ENCODE results near the gene GRIK3. TPM values are rescaled to one million over a fixed set of nuclear protein-coding genes. Genes with fewer than 3 reads are reported as not detected.
"Not testable (repeated sequence)": the region's sequence is repeated elsewhere in the genome, so short reads cannot be mapped to it uniquely, and the experiment has no call there.

GRIK3 gene
- total and polyA plus RNA-seq, 5 donors, result 0.95 to 1.8 (median 1.6) TPM

- Histone ChIP-seq H3K4me3 (ENCODE audit: low read length) (no peak overlapping the region), H3K4me1 (ENCODE audit: control insufficient read depth, insufficient read depth, low read length) (no peaks in the 10 kb centered on the region), H3K27me3 (ENCODE audit: control insufficient read depth, insufficient read depth) (no peaks in the 10 kb centered on the region), H3K9me3 (ENCODE audit: control insufficient read depth, low read length) (no peaks in the 10 kb centered on the region), H3K27ac (ENCODE audit: low read length) (no peak overlapping the region)
- ATAC-seq (no peak), DNase-seq (no peak)
- WGBS, result 68% methylated on average over 3 of the region's 3 CpGs
- intact Hi-C loops (cut with DNase I), result no loop called here
These were observed 126.2 kb downstream of the GRIK3 start for GRCh38 chr1:36908096-36908495.

GRCh38 chr1:36906555-36906954, 127.8 kb downstream of the GRIK3 start:
- 66% methylated on average over 3 of the region's 3 CpGs for WGBS
- ATAC-seq (no peak), DNase-seq (no peak)
- no peaks in the 10 kb centered on the region for H3K27me3 ChIP-seq (ENCODE audit: control insufficient read depth, insufficient read depth)
- no peaks in the 10 kb centered on the region for H3K9me3 ChIP-seq (ENCODE audit: control insufficient read depth, low read length)
- no peak overlapping the region for H3K27ac ChIP-seq (ENCODE audit: low read length)
- no peak overlapping the region for H3K4me3 ChIP-seq (ENCODE audit: low read length)
- intact Hi-C loops (cut with DNase I), result no loop called here
- no peaks in the 10 kb centered on the region for H3K4me1 ChIP-seq (ENCODE audit: control insufficient read depth, insufficient read depth, low read length)

- Histone ChIP-seq H3K4me3 (ENCODE audit: low read length) (no peak overlapping the region), H3K9me3 (ENCODE audit: control insufficient read depth, low read length) (no peaks in the 10 kb centered on the region), H3K27me3 (ENCODE audit: control insufficient read depth, insufficient read depth) (no peaks in the 10 kb centered on the region), H3K4me1 (ENCODE audit: control insufficient read depth, insufficient read depth, low read length) (no peaks in the 10 kb centered on the region), H3K27ac (ENCODE audit: low read length) (no peak overlapping the region)
- DNase-seq, result no peak
- intact Hi-C loops (cut with DNase I), result no loop called here
- ATAC-seq, result no peak
- 69% methylated on average over 3 of the region's 3 CpGs for WGBS
These were observed 128.4 kb downstream of the GRIK3 start for GRCh38 chr1:36905941-36906340.

GRCh38 chr1:36900128-36900527, 134.2 kb downstream of the GRIK3 start:
- H3K27me3 ChIP-seq (ENCODE audit: control insufficient read depth, insufficient read depth), result no peaks in the 10 kb centered on the region
- no peak overlapping the region for H3K4me3 ChIP-seq (ENCODE audit: low read length)
- no peak overlapping the region for H3K27ac ChIP-seq (ENCODE audit: low read length)
- H3K9me3 ChIP-seq (ENCODE audit: control insufficient read depth, low read length), result no peaks in the 10 kb centered on the region
- ATAC-seq, result no peak
- DNase-seq, result no peak
- intact Hi-C loops (cut with DNase I), result no loop called here
- H3K4me1 ChIP-seq (ENCODE audit: control insufficient read depth, insufficient read depth, low read length), result no peaks in the 10 kb centered on the region
- WGBS, result 67% methylated on average over 1 of the region's 1 CpG

- intact Hi-C loops (cut with DNase I); H3K4me1 ChIP-seq (ENCODE audit: control insufficient read depth, insufficient read depth, low read length); H3K9me3 ChIP-seq (ENCODE audit: control insufficient read depth, low read length); H3K4me3 ChIP-seq (ENCODE audit: low read length); ATAC-seq; H3K27me3 ChIP-seq (ENCODE audit: control insufficient read depth, insufficient read depth); DNase-seq; H3K27ac ChIP-seq (ENCODE audit: low read length): not testable (repeated sequence)
These were observed 136.5 kb downstream of the GRIK3 start for GRCh38 chr1:36897813-36898212.

- intact Hi-C loops (cut with DNase I), result no loop called here
- no peaks in the 10 kb centered on the region for H3K9me3 ChIP-seq (ENCODE audit: control insufficient read depth, low read length)
- 55% methylated on average over 3 of the region's 3 CpGs for WGBS
These were observed 139.5 kb downstream of the GRIK3 start for GRCh38 chr1:36894824-36895223.

GRCh38 chr1:36890776-36891175, 143.5 kb downstream of the GRIK3 start:
- ATAC-seq, result no peak
- H3K9me3 ChIP-seq (ENCODE audit: control insufficient read depth, low read length), result no peaks in the 10 kb centered on the region
- no peaks in the 10 kb centered on the region for H3K27me3 ChIP-seq (ENCODE audit: control insufficient read depth, insufficient read depth)
- intact Hi-C loops (cut with DNase I), result no loop called here
- DNase-seq, result no peak
- H3K4me1 ChIP-seq (ENCODE audit: control insufficient read depth, insufficient read depth, low read length), result no peaks in the 10 kb centered on the region
- H3K27ac ChIP-seq (ENCODE audit: low read length), result no peak overlapping the region
- H3K4me3 ChIP-seq (ENCODE audit: low read length), result no peak overlapping the region
- 70% methylated on average over 9 of the region's 9 CpGs for WGBS

More at GRCh38 chr1:36894824-36895223, 139.5 kb downstream of the GRIK3 start:
- no peaks in the 10 kb centered on the region for H3K4me1 ChIP-seq (ENCODE audit: control insufficient read depth, insufficient read depth, low read length)
- no peak overlapping the region for H3K27ac ChIP-seq (ENCODE audit: low read length)
- DNase-seq (no peak), ATAC-seq (no peak)
- no peak overlapping the region for H3K4me3 ChIP-seq (ENCODE audit: low read length)
- H3K27me3 ChIP-seq (ENCODE audit: control insufficient read depth, insufficient read depth), result no peaks in the 10 kb centered on the region

- Histone ChIP-seq H3K27ac (ENCODE audit: low read length) (no peak overlapping the region), H3K4me3 (ENCODE audit: low read length) (no peak overlapping the region), H3K4me1 (ENCODE audit: control insufficient read depth, insufficient read depth, low read length) (no peaks in the 10 kb centered on the region), H3K27me3 (ENCODE audit: control insufficient read depth, insufficient read depth) (no peaks in the 10 kb centered on the region), H3K9me3 (ENCODE audit: control insufficient read depth, low read length) (no peaks in the 10 kb centered on the region)
- WGBS, result 62% methylated on average over 7 of the region's 7 CpGs
- no peak for ATAC-seq
- no peak for DNase-seq
- intact Hi-C loops (cut with DNase I), result no loop called here
These were observed 144.7 kb downstream of the GRIK3 start for GRCh38 chr1:36889478-36890226.

- no peak for ATAC-seq
- H3K4me3 ChIP-seq (ENCODE audit: low read length), result no peak overlapping the region
- WGBS, result 81% methylated on average over 7 of the region's 7 CpGs
- no peak overlapping the region for H3K27ac ChIP-seq (ENCODE audit: low read length)
- no peaks in the 10 kb centered on the region for H3K9me3 ChIP-seq (ENCODE audit: control insufficient read depth, low read length)
- H3K4me1 ChIP-seq (ENCODE audit: control insufficient read depth, insufficient read depth, low read length), result no peaks in the 10 kb centered on the region
- no peak for DNase-seq
- no peaks in the 10 kb centered on the region for H3K27me3 ChIP-seq (ENCODE audit: control insufficient read depth, insufficient read depth)
- intact Hi-C loops (cut with DNase I), result no loop called here
These were observed 145.4 kb downstream of the GRIK3 start for GRCh38 chr1:36888811-36889477.

GRCh38 chr1:36885540-36886357, 148.6 kb downstream of the GRIK3 start:
- 49% methylated on average over 7 of the region's 7 CpGs for WGBS
- Histone ChIP-seq H3K27me3 (ENCODE audit: control insufficient read depth, insufficient read depth) (no peaks in the 10 kb centered on the region), H3K27ac (ENCODE audit: low read length) (no peak overlapping the region), H3K4me1 (ENCODE audit: control insufficient read depth, insufficient read depth, low read length) (no peaks in the 10 kb centered on the region), H3K9me3 (ENCODE audit: control insufficient read depth, low read length) (no peaks in the 10 kb centered on the region), H3K4me3 (ENCODE audit: low read length) (no peak overlapping the region)
- ATAC-seq, result peak; percentile 51 to 75
- intact Hi-C loops (cut with DNase I), result no loop called here
- DNase-seq, result peak; percentile 39 to 81 (median 68)

GRCh38 chr1:36884801-36885200, 149.5 kb downstream of the GRIK3 start:
- no peak for ATAC-seq
- WGBS, result 43% methylated on average over 4 of the region's 4 CpGs
- H3K27me3 ChIP-seq (ENCODE audit: control insufficient read depth, insufficient read depth), result no peaks in the 10 kb centered on the region

More at GRCh38 chr1:36884801-36885200, 149.5 kb downstream of the GRIK3 start:
- intact Hi-C loops (cut with DNase I), result no loop called here
- H3K4me3 ChIP-seq (ENCODE audit: low read length), result no peak overlapping the region
- H3K27ac ChIP-seq (ENCODE audit: low read length), result no peak overlapping the region
- no peaks in the 10 kb centered on the region for H3K9me3 ChIP-seq (ENCODE audit: control insufficient read depth, low read length)
- no peak for DNase-seq
- no peaks in the 10 kb centered on the region for H3K4me1 ChIP-seq (ENCODE audit: control insufficient read depth, insufficient read depth, low read length)
